IMR-90 (cell line): ENCODE results near the gene BTG4.

Source experiments
- BHLHE40 ChIP-seq: fragments of 150-350 bp; IDR thresholded peaks from 2 replicates; pipeline ENCODE4 v1.6.1; 2016; ENCODE audit warnings: mild to moderate bottlenecking, low read depth, low read length
- CEBPB ChIP-seq: IDR thresholded peaks from 2 replicates; pipeline ENCODE4 v1.6.1; 2012; ENCODE audit warnings: low read depth, low read length, improper control_type of control experiment
- FOS ChIP-seq: fragments of 150-350 bp; IDR thresholded peaks from 2 replicates; pipeline ENCODE4 v1.6.1; 2016; ENCODE audit warnings: low read depth, low read length
- MAFK ChIP-seq: IDR thresholded peaks from 2 replicates; pipeline ENCODE4 v1.6.1; 2012; ENCODE audit warnings: low read depth, low read length, improper control_type of control experiment
- MAZ ChIP-seq: IDR thresholded peaks from 2 replicates; pipeline ENCODE4 v1.6.1; 2012; ENCODE audit warnings: low read depth, mild to moderate bottlenecking, low read length, improper control_type of control experiment, moderate library complexity, borderline replicate concordance
- MXI1 ChIP-seq: IDR thresholded peaks from 2 replicates; pipeline ENCODE4 v1.6.1; 2012; ENCODE audit warnings: low read depth, mild to moderate bottlenecking, low read length, moderate library complexity, borderline replicate concordance
- NFE2L2 ChIP-seq: fragments of 150-350 bp; IDR thresholded peaks from 2 replicates; pipeline ENCODE4 v1.6.1; 2016; ENCODE audit warnings: low read depth, mild to moderate bottlenecking, low read length
- POLR2A ChIP-seq: IDR thresholded peaks from 2 replicates; pipeline ENCODE4 v1.6.1; 2012; ENCODE audit warnings: mild to moderate bottlenecking, low read depth, low read length
- RAD21 ChIP-seq: IDR thresholded peaks from 2 replicates; pipeline ENCODE4 v1.6.1; 2012; ENCODE audit warnings: low read length, improper control_type of control experiment
- RCOR1 ChIP-seq: IDR thresholded peaks from 2 replicates; pipeline ENCODE4 v1.6.1; 2012; ENCODE audit warnings: mild to moderate bottlenecking, low read length, improper control_type of control experiment; ENCODE audit not compliant: insufficient replicate concordance
- RFX5 ChIP-seq: IDR thresholded peaks from 2 replicates; pipeline ENCODE4 v1.8.0; 2012; ENCODE audit warnings: low read depth, mild to moderate bottlenecking, low read length, moderate library complexity
- SMC3 ChIP-seq: fragments of 150-350 bp; IDR thresholded peaks from 2 replicates; pipeline ENCODE4 v1.6.1; 2016; ENCODE audit warnings: low read depth, mild to moderate bottlenecking, antibody characterized with exemption, low read length, moderate library complexity
- TF ChIP-seq, protein P1 (sequence below): conservative IDR thresholded peaks from 2 replicates; pipeline ENCODE4 v1.5.1; 2012; ENCODE audit warnings: mild to moderate bottlenecking, low read depth, low read length, improper control_type of control experiment
- TF ChIP-seq, protein P2 (sequence below): fragments of 150-350 bp; IDR thresholded peaks from 2 replicates; pipeline ENCODE4 v1.6.1; 2016; ENCODE audit warnings: low read depth, mild to moderate bottlenecking, low read length, moderate library complexity, borderline replicate concordance

DNA sequence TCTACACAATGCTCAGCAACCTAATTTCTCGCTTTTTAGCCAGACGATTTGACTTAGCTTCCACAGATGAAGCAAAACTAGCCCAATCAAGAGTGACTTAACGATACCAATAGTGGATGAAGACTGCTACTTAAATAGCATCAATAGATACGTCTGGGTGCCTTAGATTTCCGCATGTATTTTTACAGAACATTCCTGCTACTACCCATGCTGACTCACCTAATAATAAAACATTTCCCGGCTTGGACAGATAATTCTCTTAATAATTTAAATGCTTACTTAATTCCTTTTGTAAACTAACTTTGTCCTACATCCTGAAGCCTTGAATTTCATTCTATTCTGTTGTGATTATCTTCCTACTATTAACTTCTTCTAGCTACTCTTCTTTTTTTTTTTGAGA, 23.1 kb upstream of the BTG4 start:
- TF ChIP-seq, protein P1, sequence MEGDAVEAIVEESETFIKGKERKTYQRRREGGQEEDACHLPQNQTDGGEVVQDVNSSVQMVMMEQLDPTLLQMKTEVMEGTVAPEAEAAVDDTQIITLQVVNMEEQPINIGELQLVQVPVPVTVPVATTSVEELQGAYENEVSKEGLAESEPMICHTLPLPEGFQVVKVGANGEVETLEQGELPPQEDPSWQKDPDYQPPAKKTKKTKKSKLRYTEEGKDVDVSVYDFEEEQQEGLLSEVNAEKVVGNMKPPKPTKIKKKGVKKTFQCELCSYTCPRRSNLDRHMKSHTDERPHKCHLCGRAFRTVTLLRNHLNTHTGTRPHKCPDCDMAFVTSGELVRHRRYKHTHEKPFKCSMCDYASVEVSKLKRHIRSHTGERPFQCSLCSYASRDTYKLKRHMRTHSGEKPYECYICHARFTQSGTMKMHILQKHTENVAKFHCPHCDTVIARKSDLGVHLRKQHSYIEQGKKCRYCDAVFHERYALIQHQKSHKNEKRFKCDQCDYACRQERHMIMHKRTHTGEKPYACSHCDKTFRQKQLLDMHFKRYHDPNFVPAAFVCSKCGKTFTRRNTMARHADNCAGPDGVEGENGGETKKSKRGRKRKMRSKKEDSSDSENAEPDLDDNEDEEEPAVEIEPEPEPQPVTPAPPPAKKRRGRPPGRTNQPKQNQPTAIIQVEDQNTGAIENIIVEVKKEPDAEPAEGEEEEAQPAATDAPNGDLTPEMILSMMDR: no peak
- TF ChIP-seq SMC3 (no peak), POLR2A (no peak), RAD21 (no peak), CEBPB (no peak), MAZ (no peak), BHLHE40 (no peak), FOS (no peak), NFE2L2 (no peak), RFX5 (no peak), MAFK (no peak), MXI1 (no peak), RCOR1 (no peak)
- TF ChIP-seq, protein P2, sequence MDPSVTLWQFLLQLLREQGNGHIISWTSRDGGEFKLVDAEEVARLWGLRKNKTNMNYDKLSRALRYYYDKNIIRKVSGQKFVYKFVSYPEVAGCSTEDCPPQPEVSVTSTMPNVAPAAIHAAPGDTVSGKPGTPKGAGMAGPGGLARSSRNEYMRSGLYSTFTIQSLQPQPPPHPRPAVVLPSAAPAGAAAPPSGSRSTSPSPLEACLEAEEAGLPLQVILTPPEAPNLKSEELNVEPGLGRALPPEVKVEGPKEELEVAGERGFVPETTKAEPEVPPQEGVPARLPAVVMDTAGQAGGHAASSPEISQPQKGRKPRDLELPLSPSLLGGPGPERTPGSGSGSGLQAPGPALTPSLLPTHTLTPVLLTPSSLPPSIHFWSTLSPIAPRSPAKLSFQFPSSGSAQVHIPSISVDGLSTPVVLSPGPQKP: no peak
